ENCODE measurements around the gene ANKRD62. TPM values are rescaled to one million over a fixed set of nuclear protein-coding genes. Genes with fewer than 3 reads are reported as not detected.
"Not testable (repeated sequence)": the region's sequence is repeated elsewhere in the genome, so short reads cannot be mapped to it uniquely, and the experiment has no call there.

ANKRD62 gene
- total and polyA plus RNA-seq, 9 donors = not detected

DNA sequence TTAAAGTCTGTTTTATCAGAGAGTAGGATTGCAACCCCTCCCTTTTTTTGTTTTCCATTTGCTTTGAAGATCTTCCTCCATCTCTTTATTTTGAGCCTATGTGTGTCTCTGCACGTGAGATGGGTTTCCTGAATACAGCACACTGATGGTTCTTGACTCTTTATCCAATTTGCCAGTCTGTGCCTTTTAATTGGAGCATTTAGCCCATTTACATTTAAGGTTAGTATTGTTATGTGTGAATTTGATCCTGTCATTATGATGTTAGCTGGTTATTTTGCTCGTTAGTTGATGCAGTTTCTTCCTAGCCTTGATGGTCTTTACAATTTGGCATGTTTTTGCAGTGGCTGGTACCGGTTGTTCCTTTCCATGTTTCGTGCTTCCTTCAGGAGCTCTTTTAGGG is 45.2 kb downstream of the ANKRD62 start:
- H3K27me3 ChIP-seq; H3K4me1 ChIP-seq (ENCODE audit: insufficient read depth); H3K36me3 ChIP-seq; DNase-seq; intact Hi-C loops (cut with DNase I); H3K4me3 ChIP-seq; H3K9me3 ChIP-seq; H3K27ac ChIP-seq: not testable (repeated sequence)
- WGBS, 3 donors = 78 to 89% (median 85%) methylated on average over 3 to 4 of the region's 4 CpGs

DNA sequence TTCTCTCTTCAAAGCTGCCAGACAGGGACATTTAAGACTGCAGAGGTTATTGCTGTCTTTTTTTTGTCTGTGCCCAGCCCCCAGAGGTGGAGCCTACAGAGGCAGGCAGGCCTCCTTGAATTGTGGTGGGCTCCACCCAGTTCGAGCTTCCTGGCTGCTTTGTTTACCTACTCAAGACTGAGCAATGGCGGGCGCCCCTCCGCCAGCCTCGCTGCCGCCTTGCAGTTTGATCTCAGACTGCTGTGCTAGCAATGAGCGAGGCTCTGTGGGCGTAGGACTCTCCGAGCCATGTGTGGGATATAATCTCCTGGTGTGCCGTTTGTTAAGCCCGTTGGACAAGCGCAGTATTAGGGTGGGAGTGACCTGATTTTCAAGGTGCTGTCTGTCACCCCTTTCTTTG is 47.2 kb downstream of the ANKRD62 start:
- H3K27ac ChIP-seq; intact Hi-C loops (cut with DNase I); H3K9me3 ChIP-seq; H3K4me1 ChIP-seq (ENCODE audit: insufficient read depth); H3K4me3 ChIP-seq; H3K36me3 ChIP-seq; DNase-seq; H3K27me3 ChIP-seq: not testable (repeated sequence)
- 85 to 92% (median 85%) methylated on average over 10 to 12 of the region's 12 CpGs for WGBS, 3 donors

DNA sequence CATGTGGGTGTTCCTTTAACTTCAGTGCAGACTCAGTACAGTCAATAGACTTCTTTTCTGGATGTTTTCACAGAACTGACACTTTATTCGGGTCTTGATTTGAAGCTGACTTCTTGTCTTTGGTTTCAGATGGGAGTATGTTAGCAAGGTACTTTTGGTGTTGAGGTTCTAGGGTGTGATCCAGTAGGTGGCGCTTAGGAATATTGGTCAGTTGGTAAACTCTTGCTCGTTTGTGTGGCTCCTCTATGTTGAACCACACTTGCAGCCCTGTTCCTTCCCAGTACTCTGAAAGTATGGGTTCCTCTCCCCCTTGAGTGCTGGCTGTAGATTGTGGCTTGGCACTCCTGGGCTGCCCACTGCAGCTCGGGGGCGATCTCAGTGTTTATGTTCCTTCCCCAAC is 48.1 kb downstream of the ANKRD62 start:
- DNase-seq; H3K4me1 ChIP-seq (ENCODE audit: insufficient read depth); H3K36me3 ChIP-seq; intact Hi-C loops (cut with DNase I); H3K27me3 ChIP-seq; H3K4me3 ChIP-seq; H3K9me3 ChIP-seq; H3K27ac ChIP-seq: not testable (repeated sequence)
- WGBS, 3 donors = no CpG with 5 or more reads among the region's 5 CpGs

DNA sequence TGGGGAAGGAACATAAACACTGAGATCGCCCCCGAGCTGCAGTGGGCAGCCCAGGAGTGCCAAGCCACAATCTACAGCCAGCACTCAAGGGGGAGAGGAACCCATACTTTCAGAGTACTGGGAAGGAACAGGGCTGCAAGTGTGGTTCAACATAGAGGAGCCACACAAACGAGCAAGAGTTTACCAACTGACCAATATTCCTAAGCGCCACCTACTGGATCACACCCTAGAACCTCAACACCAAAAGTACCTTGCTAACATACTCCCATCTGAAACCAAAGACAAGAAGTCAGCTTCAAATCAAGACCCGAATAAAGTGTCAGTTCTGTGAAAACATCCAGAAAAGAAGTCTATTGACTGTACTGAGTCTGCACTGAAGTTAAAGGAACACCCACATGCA is 55.8 kb downstream of the ANKRD62 start:
- DNase-seq; H3K4me1 ChIP-seq (ENCODE audit: insufficient read depth); intact Hi-C loops (cut with DNase I); H3K4me3 ChIP-seq; H3K36me3 ChIP-seq; H3K27ac ChIP-seq; H3K9me3 ChIP-seq; H3K27me3 ChIP-seq: not testable (repeated sequence)
- WGBS, 3 donors = no CpG with 5 or more reads among the region's 5 CpGs

DNA sequence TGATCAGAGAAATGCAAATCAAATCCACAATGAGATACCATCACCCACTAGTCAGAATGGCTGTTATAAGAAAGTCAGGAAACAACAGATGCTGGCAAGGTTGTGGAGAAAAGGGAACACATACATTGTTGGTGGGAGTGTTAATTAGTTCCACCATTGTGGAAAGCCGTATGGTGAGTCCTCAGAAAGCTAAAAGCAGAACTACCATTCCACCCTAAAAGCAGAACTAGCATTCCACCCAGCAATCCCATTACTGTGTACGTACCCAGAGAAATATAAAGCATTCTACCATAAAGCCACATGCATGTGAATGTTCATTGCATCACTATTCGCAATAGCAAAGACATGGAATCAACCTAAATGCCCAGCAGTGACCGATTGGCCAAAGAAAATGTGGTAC is 60.7 kb downstream of the ANKRD62 start:
- Histone ChIP-seq H3K36me3 (no peaks in the 10 kb centered on the region), H3K9me3 (no peaks in the 10 kb centered on the region), H3K4me1 (ENCODE audit: insufficient read depth) (no peaks in the 10 kb centered on the region), H3K27me3 (no peaks in the 10 kb centered on the region), H3K27ac (no peak overlapping the region), H3K4me3 (no peak overlapping the region)
- no peak for DNase-seq
- intact Hi-C loops (cut with DNase I) = no loop called here
- 76 to 80% (median 78%) methylated on average over 4 of the region's 4 CpGs for WGBS, 3 donors
- TF ChIP-seq EP300 (IDR thresholded peaks at IDR 0.05) (no peak), POLR2A (IDR thresholded peaks at IDR 0.05) (no peak)
- TF ChIP-seq, protein P1, sequence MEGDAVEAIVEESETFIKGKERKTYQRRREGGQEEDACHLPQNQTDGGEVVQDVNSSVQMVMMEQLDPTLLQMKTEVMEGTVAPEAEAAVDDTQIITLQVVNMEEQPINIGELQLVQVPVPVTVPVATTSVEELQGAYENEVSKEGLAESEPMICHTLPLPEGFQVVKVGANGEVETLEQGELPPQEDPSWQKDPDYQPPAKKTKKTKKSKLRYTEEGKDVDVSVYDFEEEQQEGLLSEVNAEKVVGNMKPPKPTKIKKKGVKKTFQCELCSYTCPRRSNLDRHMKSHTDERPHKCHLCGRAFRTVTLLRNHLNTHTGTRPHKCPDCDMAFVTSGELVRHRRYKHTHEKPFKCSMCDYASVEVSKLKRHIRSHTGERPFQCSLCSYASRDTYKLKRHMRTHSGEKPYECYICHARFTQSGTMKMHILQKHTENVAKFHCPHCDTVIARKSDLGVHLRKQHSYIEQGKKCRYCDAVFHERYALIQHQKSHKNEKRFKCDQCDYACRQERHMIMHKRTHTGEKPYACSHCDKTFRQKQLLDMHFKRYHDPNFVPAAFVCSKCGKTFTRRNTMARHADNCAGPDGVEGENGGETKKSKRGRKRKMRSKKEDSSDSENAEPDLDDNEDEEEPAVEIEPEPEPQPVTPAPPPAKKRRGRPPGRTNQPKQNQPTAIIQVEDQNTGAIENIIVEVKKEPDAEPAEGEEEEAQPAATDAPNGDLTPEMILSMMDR (IDR thresholded peaks at IDR 0.05) = no peak

DNA sequence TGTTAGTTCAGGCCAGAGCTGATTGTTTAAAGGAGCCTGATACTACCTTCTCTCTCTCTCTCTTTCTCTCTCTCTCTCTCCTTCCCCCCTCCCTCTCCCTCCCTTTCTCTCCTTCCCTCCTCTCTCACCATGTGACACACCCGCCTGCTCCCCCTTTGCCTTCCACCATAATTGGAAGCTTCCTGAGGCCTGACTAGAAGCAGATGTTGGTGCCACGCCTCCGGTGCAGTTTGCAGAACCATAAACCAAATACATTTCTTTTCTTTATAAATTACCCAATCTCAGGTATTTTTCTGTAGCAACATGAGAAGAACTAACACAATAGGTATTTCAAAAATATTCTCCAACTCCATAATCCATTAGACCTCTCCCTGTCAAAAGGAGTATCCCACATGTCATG is 62.4 kb downstream of the ANKRD62 start:
- DNase-seq = no peak
- intact Hi-C loops (cut with DNase I) = no loop called here
- Histone ChIP-seq H3K4me3 (no peak overlapping the region), H3K36me3 (no peaks in the 10 kb centered on the region), H3K9me3 (no peaks in the 10 kb centered on the region), H3K4me1 (ENCODE audit: insufficient read depth) (no peaks in the 10 kb centered on the region), H3K27ac (no peak overlapping the region), H3K27me3 (no peaks in the 10 kb centered on the region)
- TF ChIP-seq, protein P1 (IDR thresholded peaks at IDR 0.05) = no peak
- TF ChIP-seq EP300 (IDR thresholded peaks at IDR 0.05) = no peak
- no peak for TF ChIP-seq POLR2A (IDR thresholded peaks at IDR 0.05)
- 79 to 82% (median 79%) methylated on average over 3 of the region's 3 CpGs for WGBS, 3 donors

DNA sequence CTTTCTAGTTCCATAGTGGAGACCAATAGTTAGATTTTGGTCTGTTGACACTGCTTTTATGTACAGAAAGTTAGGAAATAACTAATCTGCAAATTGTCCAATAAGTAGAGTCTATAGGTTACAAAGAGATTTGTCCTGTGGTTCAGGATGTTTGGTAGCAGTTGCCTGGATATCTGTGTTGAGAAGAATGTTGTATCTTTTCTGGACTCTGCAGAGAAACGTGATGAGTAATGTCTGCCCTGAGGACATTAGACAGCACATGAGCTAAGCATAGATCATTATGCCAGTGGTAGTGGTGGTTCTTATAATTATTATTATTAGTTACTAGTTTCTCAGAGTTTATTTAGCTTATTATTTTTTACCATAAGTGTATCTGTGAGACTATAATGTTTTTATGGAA is 65.8 kb downstream of the ANKRD62 start:
- DNase-seq = no peak
- Histone ChIP-seq H3K9me3 (no peaks in the 10 kb centered on the region), H3K4me1 (ENCODE audit: insufficient read depth) (no peaks in the 10 kb centered on the region), H3K36me3 (no peaks in the 10 kb centered on the region), H3K4me3 (no peak overlapping the region), H3K27ac (no peak overlapping the region), H3K27me3 (no peaks in the 10 kb centered on the region)
- TF ChIP-seq, protein P1 (IDR thresholded peaks at IDR 0.05) = no peak
- TF ChIP-seq EP300 (IDR thresholded peaks at IDR 0.05) (no peak), POLR2A (IDR thresholded peaks at IDR 0.05) (no peak)
- intact Hi-C loops (cut with DNase I) = no loop called here
- WGBS, 3 donors = 6 to 23% (median 11%) methylated on average over 1 of the region's 1 CpG

Data from ovary (tissue), 9 donors.